Mucosa of rectum (tissue), 2 donors: ENCODE measurements around the gene ARSB.

ENCODE experiments used
- H3K27ac ChIP-seq, 2 donors: one replicate each; pipeline ENCODE4 v1.7.0; 2013; ENCODE audit warnings: inconsistent platforms in 2 of 2, low read depth in 2 of 2, low read length in 2 of 2
- H3K27me3 ChIP-seq, 2 donors: one replicate each; pipeline ENCODE4 v1.7.0; 2013; ENCODE audit warnings: low read length in 2 of 2; ENCODE audit not compliant: control insufficient read depth in 2 of 2, insufficient read depth in 2 of 2
- H3K36me3 ChIP-seq, 2 donors: one replicate each; pipeline ENCODE4 v1.7.0; 2013; ENCODE audit warnings: low read length in 2 of 2; ENCODE audit not compliant: control insufficient read depth in 2 of 2, insufficient read depth in 2 of 2
- H3K4me1 ChIP-seq, 2 donors: one replicate each; pipeline ENCODE4 v1.7.0; 2013; ENCODE audit warnings: low read length in 2 of 2, mild to moderate bottlenecking in 1 of 2; ENCODE audit not compliant: control insufficient read depth in 2 of 2, insufficient read depth in 2 of 2
- H3K4me3 ChIP-seq, 2 donors: one replicate each; pipeline ENCODE4 v1.7.0; 2013; ENCODE audit warnings: low read length in 2 of 2
- H3K9ac ChIP-seq, 2 donors: one replicate each; pipeline ENCODE4 v1.7.0; 2013; ENCODE audit warnings: low read length in 2 of 2, low read depth in 1 of 2, mild to moderate bottlenecking in 1 of 2
- H3K9me3 ChIP-seq, 2 donors: one replicate each; pipeline ENCODE4 v1.7.0; 2013; ENCODE audit warnings: low read length in 2 of 2; ENCODE audit not compliant: control insufficient read depth in 2 of 2
- donor health status: healthy.
- donor health status: Normal muscosa, but diverticular disease.

ARSB gene

GRCh38 chr5:78760366-78760765 lies 224.7 kb downstream of the ARSB start:
- Histone ChIP-seq H3K9me3 (no peaks in the 10 kb centered on the region), H3K9ac (no peak overlapping the region), H3K27me3 (no peaks in the 10 kb centered on the region), H3K36me3 (no peaks in the 10 kb centered on the region), H3K4me3 (no peak overlapping the region), H3K4me1 (no peaks in the 10 kb centered on the region), H3K27ac (no peak overlapping the region)

GRCh38 chr5:78758169-78758839 lies 226.8 kb downstream of the ARSB start:
- no peaks in the 10 kb centered on the region for H3K4me1 ChIP-seq
- H3K27ac ChIP-seq, result no peak overlapping the region
- no peak overlapping the region for H3K4me3 ChIP-seq
- H3K36me3 ChIP-seq, result no peaks in the 10 kb centered on the region
- no peaks in the 10 kb centered on the region for H3K27me3 ChIP-seq
- no peak overlapping the region for H3K9ac ChIP-seq
- H3K9me3 ChIP-seq, result no peaks in the 10 kb centered on the region

DNA sequence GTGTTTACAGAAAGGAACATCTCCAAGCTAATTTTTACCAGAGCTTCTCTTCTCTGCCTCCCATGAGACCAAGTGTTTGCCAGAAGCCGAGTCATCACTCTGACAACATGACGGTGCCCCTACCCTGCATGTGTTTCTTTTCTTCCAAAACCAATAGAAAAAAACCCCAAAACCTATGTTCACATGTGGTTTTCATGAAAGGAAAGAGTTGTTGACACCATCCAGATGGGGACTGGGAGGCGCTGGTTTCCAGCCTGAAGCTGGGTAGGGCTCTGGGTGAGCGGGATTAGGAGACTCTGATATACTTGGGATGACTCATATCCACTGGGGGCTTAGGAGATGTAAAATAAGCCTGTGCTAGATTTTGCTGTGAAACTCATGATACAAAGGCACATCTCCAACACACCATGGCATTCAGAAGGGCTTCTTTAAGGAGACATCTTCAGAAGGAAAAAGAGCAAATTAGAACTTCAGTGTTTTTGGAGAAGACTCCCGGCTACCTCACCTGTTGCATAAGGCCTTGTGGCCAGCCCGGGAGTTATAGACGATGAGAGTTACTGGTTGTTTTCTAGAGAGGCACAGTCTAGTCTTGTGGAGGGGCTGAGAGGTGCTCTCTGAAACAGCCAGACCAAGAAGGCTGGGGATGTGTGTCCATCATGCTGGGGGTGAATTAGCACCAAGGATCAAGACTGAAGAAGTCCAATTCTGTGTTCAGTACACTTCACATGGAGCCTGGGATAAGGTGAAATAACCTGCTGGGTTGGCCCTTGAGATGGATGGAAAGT lies 227.6 kb downstream of the ARSB start:
- Histone ChIP-seq H3K27ac (no peak overlapping the region), H3K27me3 (no peaks in the 10 kb centered on the region), H3K4me3 (no peak overlapping the region), H3K4me1 (no peaks in the 10 kb centered on the region), H3K9ac (no peak overlapping the region), H3K36me3 (no peaks in the 10 kb centered on the region), H3K9me3 (no peaks in the 10 kb centered on the region)

GRCh38 chr5:78756858-78757257 lies 228.3 kb downstream of the ARSB start:
- Histone ChIP-seq H3K4me3 (no peak overlapping the region), H3K4me1 (no peaks in the 10 kb centered on the region), H3K9me3 (no peaks in the 10 kb centered on the region), H3K27ac (no peak overlapping the region), H3K27me3 (no peaks in the 10 kb centered on the region), H3K36me3 (no peaks in the 10 kb centered on the region), H3K9ac (no peak overlapping the region)

- H3K36me3 ChIP-seq, result no peaks in the 10 kb centered on the region
Measured at GRCh38 chr5:78755822-78756429, 229.2 kb downstream of the ARSB start.

GRCh38 chr5:78754655-78755054 lies 230.5 kb downstream of the ARSB start:
- no peaks in the 10 kb centered on the region for H3K27me3 ChIP-seq
- no peak overlapping the region for H3K9ac ChIP-seq
- H3K4me3 ChIP-seq, result no peak overlapping the region
- no peak overlapping the region for H3K27ac ChIP-seq
- H3K9me3 ChIP-seq, result no peaks in the 10 kb centered on the region
- H3K4me1 ChIP-seq, result no peaks in the 10 kb centered on the region
- H3K36me3 ChIP-seq, result no peaks in the 10 kb centered on the region

More at GRCh38 chr5:78755822-78756429, 229.2 kb downstream of the ARSB start:
- Histone ChIP-seq H3K27ac (no peak overlapping the region), H3K27me3 (no peaks in the 10 kb centered on the region), H3K9me3 (no peaks in the 10 kb centered on the region), H3K4me3 (no peak overlapping the region), H3K4me1 (no peaks in the 10 kb centered on the region), H3K9ac (no peak overlapping the region)

- Histone ChIP-seq H3K36me3 (no peaks in the 10 kb centered on the region), H3K27me3 (no peaks in the 10 kb centered on the region), H3K9ac (no peak overlapping the region), H3K4me3 (no peak overlapping the region), H3K9me3 (no peaks in the 10 kb centered on the region), H3K27ac (no peak overlapping the region), H3K4me1 (no peaks in the 10 kb centered on the region)
Measured at GRCh38 chr5:78753093-78753531, 232.0 kb downstream of the ARSB start.

- Histone ChIP-seq H3K9me3 (no peaks in the 10 kb centered on the region), H3K4me3 (no peak overlapping the region), H3K36me3 (no peaks in the 10 kb centered on the region), H3K27ac (no peak overlapping the region), H3K9ac (no peak overlapping the region), H3K27me3 (no peaks in the 10 kb centered on the region), H3K4me1 (no peaks in the 10 kb centered on the region)
Measured at GRCh38 chr5:78751872-78752271, 233.2 kb downstream of the ARSB start.

DNA sequence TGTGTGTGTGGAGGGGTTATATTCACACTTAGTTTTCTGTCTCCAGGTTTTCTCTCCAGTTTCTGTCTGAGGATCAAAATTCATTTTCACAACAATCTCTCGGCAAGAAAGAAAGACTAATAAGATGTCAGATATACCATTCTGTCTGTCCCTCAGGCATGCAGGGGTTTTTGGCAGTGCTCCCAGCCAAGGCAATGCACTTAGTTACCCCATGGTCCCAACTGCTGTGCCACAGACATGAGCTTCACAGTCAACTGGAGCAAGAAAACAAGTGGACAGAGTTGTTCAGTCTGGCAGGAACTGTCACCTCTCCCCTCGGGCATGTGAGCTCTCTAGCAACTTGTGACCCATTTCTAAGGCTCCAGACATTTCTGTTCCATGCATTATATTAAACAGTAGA lies 234.8 kb downstream of the ARSB start:
- Histone ChIP-seq H3K4me3 (no peak overlapping the region), H3K27me3 (no peaks in the 10 kb centered on the region), H3K9me3 (no peaks in the 10 kb centered on the region), H3K9ac (no peak overlapping the region), H3K4me1 (no peaks in the 10 kb centered on the region), H3K36me3 (no peaks in the 10 kb centered on the region), H3K27ac (no peak overlapping the region)

- Histone ChIP-seq H3K9me3 (no peaks in the 10 kb centered on the region), H3K9ac (no peak overlapping the region), H3K4me3 (no peak overlapping the region), H3K4me1 (no peaks in the 10 kb centered on the region), H3K27me3 (no peaks in the 10 kb centered on the region), H3K27ac (peak overlapping the region in 1 of 2 donors; percentile 2), H3K36me3 (no peaks in the 10 kb centered on the region)
Measured at GRCh38 chr5:78747705-78748359, 237.3 kb downstream of the ARSB start.
